ENCODE results near the gene FUT3.
"Not testable (repeated sequence)": the region's sequence is repeated elsewhere in the genome, so short reads cannot be mapped to it uniquely, and the experiment has no call there.

Gene FUT3

GRCh38 chr19:5844456-5845433, 6.5 kb downstream of the FUT3 start:
- DNase-seq, result no peak

DNA sequence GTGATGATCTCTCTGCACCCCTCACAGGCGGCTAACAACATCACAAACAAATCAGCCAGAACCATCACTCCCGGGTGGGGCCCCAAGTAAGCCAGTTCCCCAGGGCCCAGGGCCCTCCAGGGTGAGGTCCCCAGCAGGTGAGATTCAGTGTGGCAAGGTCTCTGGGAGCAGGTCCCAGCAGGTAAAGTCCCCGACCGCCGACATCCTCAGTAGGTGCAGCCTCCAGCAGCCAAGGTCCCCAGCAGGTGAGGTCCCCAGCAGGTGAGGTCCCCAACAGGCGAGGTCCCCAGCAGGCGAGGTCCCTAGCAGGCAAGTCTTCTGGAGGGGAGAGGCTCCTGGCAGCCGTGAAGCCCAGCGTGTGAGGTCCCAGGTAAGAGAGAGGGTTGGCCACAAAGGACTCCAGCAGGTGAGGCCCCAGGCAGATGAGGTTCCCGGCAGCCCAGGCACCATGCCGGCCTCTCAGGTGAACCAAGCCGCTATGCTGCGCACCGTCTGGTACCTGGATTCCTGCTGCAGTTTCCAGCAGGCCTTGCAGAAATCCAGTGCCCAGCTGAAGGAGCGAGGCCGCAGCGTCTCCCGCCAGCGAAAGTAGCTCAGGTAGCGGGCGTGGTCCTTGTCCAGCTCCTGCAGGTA, 7.8 kb downstream of the FUT3 start:
- no peak for DNase-seq

- DNase-seq, result not testable (repeated sequence)
Observed at GRCh38 chr19:5841735-5842111, 9.5 kb downstream of the FUT3 start.

- no peak for DNase-seq
Observed at GRCh38 chr19:5839065-5840017, 11.9 kb downstream of the FUT3 start, which contains the start of gene FUT6. Gene FUT6 (minus strand): TSS chr19:5839702. CDS start chr19:5832567, 7,135 bp downstream.

DNA sequence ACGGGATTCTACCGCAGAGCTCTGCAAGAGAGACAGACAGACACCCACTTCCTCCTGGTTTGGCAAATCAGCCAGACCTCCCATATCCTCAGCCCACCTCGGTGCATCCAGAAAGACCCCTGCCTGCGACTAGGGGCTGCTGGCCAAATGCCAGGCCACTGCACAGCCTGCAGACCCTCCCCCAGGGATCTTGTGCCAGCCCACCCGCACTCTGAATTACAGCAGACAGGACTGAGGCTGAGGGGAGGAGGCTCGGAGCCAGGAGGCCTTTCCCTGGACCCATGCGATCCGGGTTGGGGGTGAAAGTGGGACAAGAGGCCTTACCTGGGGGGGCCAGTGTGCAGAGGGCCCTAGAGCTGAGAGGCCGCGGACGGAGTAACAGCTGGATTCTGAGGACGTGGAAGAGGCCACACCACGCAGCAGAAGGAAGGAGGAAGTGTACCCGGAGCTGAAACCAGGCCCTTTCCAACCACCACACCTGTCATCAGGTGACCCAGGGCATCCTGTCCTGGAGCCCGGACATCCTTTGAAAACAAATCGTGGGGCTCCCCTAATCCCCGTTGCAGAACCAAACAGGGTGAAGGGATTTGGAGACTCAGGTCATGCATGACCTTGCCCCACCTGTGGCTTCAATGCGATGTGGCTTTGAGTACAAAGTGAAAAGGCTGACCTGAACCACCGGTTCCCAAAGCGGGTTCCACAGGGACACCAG, 12.7 kb downstream of the FUT3 start:
- DNase-seq, result no peak

- DNase-seq, result no peak
Observed at GRCh38 chr19:5837761-5838352, 13.4 kb downstream of the FUT3 start.

- no peak for DNase-seq
Observed at GRCh38 chr19:5832527-5833216, 18.6 kb downstream of the FUT3 start.

DNA sequence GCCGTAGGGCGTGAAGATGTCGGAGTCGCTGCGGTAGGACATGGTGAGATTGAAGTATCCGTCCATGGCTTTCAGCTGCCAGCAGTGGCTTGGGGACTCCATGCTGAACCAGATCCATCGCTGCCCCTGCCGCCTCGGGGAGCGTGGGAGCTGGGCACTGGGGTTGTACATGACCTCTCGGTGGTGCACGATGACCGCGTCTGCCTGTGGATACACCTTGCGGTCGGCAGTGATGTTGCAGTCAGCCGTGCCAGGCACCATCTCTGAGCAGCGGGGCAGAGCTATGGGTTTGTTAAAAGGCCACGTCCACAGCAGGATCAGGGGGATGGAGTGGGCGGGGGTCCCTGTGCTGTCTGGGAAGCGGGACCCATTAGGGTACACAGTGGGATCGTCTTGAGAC, 19.2 kb downstream of the FUT3 start:
- no peak for DNase-seq

- DNase-seq, result no peak
Observed at GRCh38 chr19:5831159-5831558, 20.1 kb downstream of the FUT3 start.

- no peak for DNase-seq
Observed at GRCh38 chr19:5829567-5830310, 21.5 kb downstream of the FUT3 start.

- no peak for DNase-seq
Observed at GRCh38 chr19:5828661-5829566, 22.3 kb downstream of the FUT3 start.

DNA sequence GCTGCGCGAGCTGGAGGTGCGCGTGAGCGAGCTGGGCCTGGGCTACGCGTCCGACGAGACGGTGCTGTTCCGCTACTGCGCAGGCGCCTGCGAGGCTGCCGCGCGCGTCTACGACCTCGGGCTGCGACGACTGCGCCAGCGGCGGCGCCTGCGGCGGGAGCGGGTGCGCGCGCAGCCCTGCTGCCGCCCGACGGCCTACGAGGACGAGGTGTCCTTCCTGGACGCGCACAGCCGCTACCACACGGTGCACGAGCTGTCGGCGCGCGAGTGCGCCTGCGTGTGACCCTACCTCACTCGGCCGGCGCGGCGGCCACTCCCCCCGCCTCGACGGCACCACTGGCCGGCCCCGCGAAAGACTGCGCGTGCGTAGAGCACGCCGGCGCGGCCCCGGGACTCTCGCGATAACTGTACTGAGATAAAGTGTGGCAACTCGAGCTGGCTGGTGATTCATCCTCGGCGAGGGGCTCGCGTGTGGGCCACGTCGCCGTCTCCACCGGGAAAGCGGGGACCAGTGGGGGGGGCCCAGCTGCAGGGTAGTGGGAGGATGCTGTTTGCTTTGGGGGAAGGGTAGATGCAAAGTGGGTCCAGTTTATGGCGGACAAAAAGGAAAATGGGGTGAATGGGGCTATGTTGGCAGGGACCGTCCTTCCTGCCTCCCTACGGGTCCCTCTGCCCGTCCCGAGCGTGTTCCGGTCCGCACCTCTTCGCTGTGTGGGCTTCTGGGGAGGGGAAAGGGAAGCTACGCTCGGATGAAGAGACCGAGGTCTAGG, 23.2 kb downstream of the FUT3 start:
- DNase-seq, result peak; percentile 93

- no peak for DNase-seq
Observed at GRCh38 chr19:5827342-5827890, 23.8 kb downstream of the FUT3 start.

- DNase-seq, result peak; percentile 21
Observed at GRCh38 chr19:5826531-5827341, 24.5 kb downstream of the FUT3 start.

DNA sequence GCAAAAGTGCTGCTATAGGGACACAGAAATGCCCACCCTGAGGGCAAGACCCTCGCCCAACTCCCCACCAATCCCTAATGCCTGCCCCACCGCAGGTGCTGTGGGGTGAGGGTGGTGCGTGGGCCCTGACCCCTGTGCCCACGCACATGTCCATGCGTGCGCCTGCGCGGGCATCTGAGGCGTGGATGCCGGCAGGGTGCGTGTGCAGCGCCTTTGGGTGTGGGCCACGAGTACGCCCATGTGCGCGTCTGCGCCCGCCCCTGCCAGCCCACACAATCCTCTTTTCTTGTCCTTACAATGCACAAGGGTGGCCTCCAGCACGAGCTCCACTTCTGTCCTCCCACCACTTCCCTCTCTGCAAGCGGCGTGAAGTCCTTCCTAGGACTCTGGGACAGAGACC, 26.1 kb downstream of the FUT3 start:
- no peak for DNase-seq

GRCh38 chr19:5824751-5825150, 26.5 kb downstream of the FUT3 start:
- DNase-seq, result no peak

GRCh38 chr19:5823579-5824281, 27.5 kb downstream of the FUT3 start:
- no peak for DNase-seq

All from central memory CD4-positive, alpha-beta T cell (primary cell).